HEK293 (cell line): ENCODE measurements around the gene RNF215.

Experiments
- CTCF ChIA-PET: fragments of 350-600 bp; formaldehyde crosslinking; extraction: SDS; loops from one replicate; lab custom pipeline; 2021; ENCODE audit warnings: antibody characterized with exemption; lab: Yijun Ruan, JAX
- POLR2A ChIA-PET: fragments of 300-600 bp; formaldehyde crosslinking; extraction: SDS; loops from one replicate; lab custom pipeline; 2020; ENCODE audit warnings: antibody characterized with exemption, inconsistent platforms; lab: Yijun Ruan, JAX
- H3K27ac ChIP-seq: fragments of 200-500 bp; sonication (Bioruptor generic); 2 replicates; pipeline ENCODE4 v1.5.1; 2014; ENCODE audit warnings: low read depth, low read length, control low read depth, inconsistent platforms; ENCODE audit errors: extremely low read depth
- H3K36me3 ChIP-seq, 2 experiments: fragments of 200-500 bp in 1 of 2; sonication (Bioruptor generic) in 1 of 2; 1 replicate in 1 of 2; 2 replicates in 1 of 2; pipeline ENCODE4 v1.5.1; 2014 to 2017; ENCODE audit warnings: inconsistent platforms in 2 of 2, low read length in 2 of 2; ENCODE audit not compliant: control insufficient read depth in 2 of 2, insufficient read depth in 1 of 2
- H3K4me1 ChIP-seq: fragments of 200-500 bp; sonication (Bioruptor generic); 2 replicates; pipeline ENCODE4 v1.5.1; 2014; ENCODE audit warnings: mild to moderate bottlenecking, low read length, inconsistent platforms; ENCODE audit not compliant: control insufficient read depth, insufficient read depth
- H3K4me3 ChIP-seq: 2 replicates; pipeline ENCODE4 v1.5.1; 2011; ENCODE audit warnings: low read depth, mild to moderate bottlenecking, control low read depth, low read length, moderate library complexity
- H3K9me3 ChIP-seq: fragments of 200-500 bp; sonication (Bioruptor generic); 2 replicates; pipeline ENCODE4 v1.5.1; 2014; ENCODE audit warnings: low read depth, low read length, inconsistent platforms; ENCODE audit not compliant: control insufficient read depth, insufficient read depth
- CTCF ChIP-seq: fragments of 450-650 bp; formaldehyde crosslinking; IDR thresholded peaks from 2 replicates; pipeline ENCODE4 v1.5.1; 2016; ENCODE audit warnings: missing biosample characterization, missing genetic modification characterization
- GLIS2 ChIP-seq: fragments of 450-650 bp; formaldehyde crosslinking; IDR thresholded peaks from 2 replicates; pipeline ENCODE4 v1.5.1; 2016; ENCODE audit warnings: missing biosample characterization, missing genetic modification characterization
- KLF16 ChIP-seq: fragments of 450-650 bp; formaldehyde crosslinking; IDR thresholded peaks from 2 replicates; pipeline ENCODE4 v1.5.1; 2017; ENCODE audit warnings: missing biosample characterization, missing genetic modification characterization
- PATZ1 ChIP-seq: fragments of 450-650 bp; formaldehyde crosslinking; IDR thresholded peaks from 2 replicates; pipeline ENCODE4 v1.5.1; 2016; ENCODE audit warnings: missing biosample characterization, missing genetic modification characterization
- PRDM4 ChIP-seq: fragments of 450-650 bp; formaldehyde crosslinking; IDR thresholded peaks from 2 replicates; pipeline ENCODE4 v1.5.1; 2017; ENCODE audit warnings: missing biosample characterization, missing genetic modification characterization
- SETDB1 ChIP-seq: IDR thresholded peaks from one replicate; pipeline ENCODE4 v1.6.1; 2017; ENCODE audit warnings: mild to moderate bottlenecking, low read length, moderate library complexity, mixed read lengths; ENCODE audit not compliant: insufficient read length
- TCF7L2 ChIP-seq: IDR thresholded peaks from 2 replicates; pipeline ENCODE4 v1.6.1; 2011; ENCODE audit warnings: low read depth, mild to moderate bottlenecking, inconsistent platforms, low read length, moderate library complexity, borderline replicate concordance
- TRIM28 ChIP-seq: IDR thresholded peaks from 2 replicates; pipeline ENCODE4 v1.6.1; 2011; ENCODE audit warnings: low read length, control low read depth, borderline replicate concordance
- ZBTB1 ChIP-seq: fragments of 450-650 bp; formaldehyde crosslinking; IDR thresholded peaks from 2 replicates; pipeline ENCODE4 v1.5.1; 2016; ENCODE audit warnings: missing biosample characterization, missing genetic modification characterization
- ZBTB17 ChIP-seq: fragments of 450-650 bp; formaldehyde crosslinking; IDR thresholded peaks from 2 replicates; pipeline ENCODE4 v1.5.1; 2016; ENCODE audit warnings: missing biosample characterization, missing genetic modification characterization
- ZBTB48 ChIP-seq: fragments of 450-650 bp; formaldehyde crosslinking; IDR thresholded peaks from 2 replicates; pipeline ENCODE4 v1.5.1; 2016; ENCODE audit warnings: missing biosample characterization, missing genetic modification characterization
- ZFP41 ChIP-seq: fragments of 450-650 bp; formaldehyde crosslinking; IDR thresholded peaks from 2 replicates; pipeline ENCODE4 v1.5.1; 2016; ENCODE audit warnings: missing biosample characterization, missing genetic modification characterization, borderline replicate concordance
- ZNF155 ChIP-seq: fragments of 450-650 bp; formaldehyde crosslinking; IDR thresholded peaks from 2 replicates; pipeline ENCODE4 v1.5.1; 2016; ENCODE audit warnings: missing biosample characterization, missing genetic modification characterization
- ZNF26 ChIP-seq: fragments of 450-650 bp; formaldehyde crosslinking; IDR thresholded peaks from 2 replicates; pipeline ENCODE4 v1.5.1; 2016; ENCODE audit warnings: missing biosample characterization, missing genetic modification characterization
- ZNF280D ChIP-seq: fragments of 450-650 bp; formaldehyde crosslinking; IDR thresholded peaks from 2 replicates; pipeline ENCODE4 v1.5.1; 2016; ENCODE audit warnings: missing biosample characterization, missing genetic modification characterization
- ZNF335 ChIP-seq: fragments of 450-650 bp; formaldehyde crosslinking; conservative IDR thresholded peaks from 2 replicates; pipeline ENCODE4 v1.5.1; 2016; ENCODE audit warnings: missing biosample characterization, missing genetic modification characterization
- ZNF391 ChIP-seq: fragments of 450-650 bp; formaldehyde crosslinking; IDR thresholded peaks from 2 replicates; pipeline ENCODE4 v1.5.1; 2016; ENCODE audit warnings: low read depth, missing biosample characterization, missing genetic modification characterization, borderline replicate concordance
- ZNF433 ChIP-seq: fragments of 450-650 bp; formaldehyde crosslinking; IDR thresholded peaks from 2 replicates; pipeline ENCODE4 v1.5.1; 2016; ENCODE audit warnings: missing biosample characterization, missing genetic modification characterization, low read depth
- ZNF449 ChIP-seq: fragments of 450-650 bp; formaldehyde crosslinking; IDR thresholded peaks from 2 replicates; pipeline ENCODE4 v1.5.1; 2017; ENCODE audit warnings: missing biosample characterization, mild to moderate bottlenecking, missing genetic modification characterization, moderate library complexity
- ZNF561 ChIP-seq: fragments of 450-650 bp; IDR thresholded peaks from 2 replicates; pipeline ENCODE4 v1.5.1; 2018; ENCODE audit warnings: missing biosample characterization, missing genetic modification characterization, borderline replicate concordance
- ZNF654 ChIP-seq: fragments of 450-650 bp; formaldehyde crosslinking; IDR thresholded peaks from 2 replicates; pipeline ENCODE4 v1.5.1; 2016; ENCODE audit warnings: low read depth, missing biosample characterization, missing genetic modification characterization
- ZNF660 ChIP-seq: fragments of 450-650 bp; IDR thresholded peaks from 2 replicates; pipeline ENCODE4 v1.5.1; 2018; ENCODE audit warnings: missing biosample characterization, mild to moderate bottlenecking, missing genetic modification characterization
- ZNF791 ChIP-seq: fragments of 450-650 bp; formaldehyde crosslinking; IDR thresholded peaks from 2 replicates; pipeline ENCODE4 v1.5.1; 2016; ENCODE audit warnings: missing biosample characterization, missing genetic modification characterization
- ZSCAN23 ChIP-seq: fragments of 450-650 bp; formaldehyde crosslinking; IDR thresholded peaks from 2 replicates; pipeline ENCODE4 v1.5.1; 2016; ENCODE audit warnings: missing biosample characterization, missing genetic modification characterization

The RNF215 gene

GRCh38 chr22:30390974-30391691 is 3.9 kb upstream of the RNF215 start (continued):
- TF ChIP-seq PRDM4 (tag by site-specific recombination) = peak; percentile 74; the same call in 1 of the 2 replicates
- 0 out of 2 replicates have a peak, but pooled peaks have one; percentile 25 for TF ChIP-seq ZNF561
- TF ChIP-seq ZNF280D (tag by site-specific recombination) = peak; percentile 52; the same call in 1 of the 2 replicates
- peak; percentile 58 for TF ChIP-seq ZBTB48 (tag by site-specific recombination)
- TF ChIP-seq TRIM28 = peak; percentile 53; the same call in 1 of the 2 replicates
- TF ChIP-seq ZBTB1 (tag by site-specific recombination) = no peak
- peak; percentile 72; the same call in 1 of the 2 replicates for TF ChIP-seq ZNF660 (tag by site-specific recombination)
- TF ChIP-seq ZNF449 = no peak
- TF ChIP-seq KLF16 (tag by site-specific recombination) = no peak
- no peak for TF ChIP-seq ZNF433 (tag by site-specific recombination)
- TF ChIP-seq SETDB1 = peak; percentile 77
- TF ChIP-seq ZNF791 (tag by site-specific recombination) = no peak
- peak; percentile 53; the same call in 1 of the 2 replicates for TF ChIP-seq CTCF (tag by site-specific recombination)
- TF ChIP-seq ZNF654 = peak; percentile 50

GRCh38 chr22:30386608-30386959 is 627 bp downstream of the RNF215 start:
- Histone ChIP-seq H3K4me1 (peaks cover 2% of the 10 kb centered on the region; the same call in 1 of the 2 replicates), H3K36me3 (peaks cover 0 to 33% of the 10 kb centered on the region in 2 experiments; a peak in 2 of 3 replicates), H3K9me3 (no peaks in the 10 kb centered on the region), H3K4me3 (peak overlapping the region; percentile 62), H3K27ac (peak overlapping the region; percentile 76; the same call in 1 of the 2 replicates)
- ChIA-PET POLR2A (interaction anchor here (1.0 to 1.2 kb wide), 2 partner anchors 10 to 30 kb away, joined by 4 to 8 read pairs; partner anchors contain the start of genes CCDC157, SEC14L2 and SF3A1), CTCF (interaction anchor here (0.7 to 3.6 kb wide), 16 partner anchors 8 to 279 kb away, joined by 3 to 36 read pairs (median 4); partner anchors contain the start of genes CASTOR1, CCDC157, SEC14L2 and SF3A1)
- TF ChIP-seq ZNF26 (tag by site-specific recombination) (no peak), ZSCAN23 (tag by site-specific recombination) (no peak), ZBTB17 (tag by site-specific recombination) (0 out of 2 replicates have a peak, but pooled peaks have one; percentile 26), PATZ1 (tag by site-specific recombination) (0 out of 2 replicates have a peak, but pooled peaks have one; percentile 20), ZFP41 (no peak), ZNF335 (peak; percentile 16; the same call in 1 of the 2 replicates), GLIS2 (peak; percentile 39; the same call in 1 of the 2 replicates), ZNF155 (tag by site-specific recombination) (no peak), ZNF391 (tag by site-specific recombination) (no peak), TCF7L2 (no peak)
